Esophagus muscularis mucosa (tissue), 4 donors: ENCODE results near the gene KRTAP20-4. TPM values are rescaled to one million over a fixed set of nuclear protein-coding genes. Genes with fewer than 3 reads are reported as not detected.

ENCODE experiments used
- DNase-seq: peaks from one replicate; pipeline ENCODE4 v3.0.0-alpha.2; 2017; ENCODE audit errors: extremely low spot score
- H3K27ac ChIP-seq, 4 donors: fragments of 200-600 bp; sonication (generic); replicated peaks in 1 of 4; 1 replicate in 3 of 4; 2 replicates in 1 of 4; pipeline ENCODE4 v1.5.1; 2016 to 2019; ENCODE audit warnings: mild to moderate bottlenecking in 1 of 4
- H3K27me3 ChIP-seq, 4 donors: fragments of 200-600 bp; sonication (generic); one replicate each; pipeline versions ENCODE4 v1.5.1 to v1.6.0; 2016 to 2019
- H3K36me3 ChIP-seq, 4 donors: fragments of 200-600 bp; sonication (generic); one replicate each; pipeline ENCODE4 v1.5.1; 2016 to 2019
- H3K4me1 ChIP-seq, 4 donors: fragments of 200-600 bp; sonication (generic); one replicate each; pipeline ENCODE4 v1.5.1; 2016 to 2019
- H3K4me3 ChIP-seq, 4 donors: fragments of 200-600 bp; sonication (generic); 1 replicate in 2 of 4; 2 replicates in 2 of 4; pipeline ENCODE4 v1.5.1; 2016 to 2019; ENCODE audit warnings: mild to moderate bottlenecking in 4 of 4, moderate library complexity in 1 of 4
- H3K9me3 ChIP-seq, 4 donors: fragments of 200-600 bp; sonication (generic); 1 replicate in 3 of 4; 2 replicates in 1 of 4; pipeline ENCODE4 v1.5.1; 2016 to 2019
- EP300 ChIP-seq: sonication (generic); formaldehyde crosslinking; IDR thresholded peaks from one replicate; pipeline ENCODE4 v1.6.1; 2017; ENCODE audit warnings: antibody characterized with exemption
- POLR2A ChIP-seq: fragments of 450-650 bp; IDR thresholded peaks from one replicate; pipeline ENCODE4 v1.6.1; 2017; ENCODE audit warnings: antibody characterized with exemption, moderate library complexity, mild to moderate bottlenecking, low read depth
- POLR2AphosphoS5 ChIP-seq, 2 donors: sonication (generic); formaldehyde crosslinking; IDR thresholded peaks; one replicate each; pipeline ENCODE4 v1.6.1; 2017; ENCODE audit warnings: antibody characterized with exemption in 2 of 2
- WGBS: methylation state at CpG from one replicate; pipeline ENCODE4 v1.1.5; 2018; 5-methylcytosine and 5-hydroxymethylcytosine counted together
- intact Hi-C: fragments of 100-400 bp; cut with DNase I; formaldehyde crosslinking; loops from one replicate; pipeline ENCODE4 v1.15.1; 2023
- total RNA-seq, 4 donors: library from RNA; depleted of rRNA; stranded (reverse); fragments of >200 nt; gene quantifications; one replicate each; pipeline versions ENCODE4 v1.1.0 to v1.2.1, GENCODE V29; 2016
- TF ChIP-seq, protein P1 (sequence below), 3 experiments: fragments of 200-600 bp in 2 of 3; fragments of 450-650 bp in 1 of 3; sonication (generic) in 2 of 3; IDR thresholded peaks; one replicate each; pipeline ENCODE4 v1.5.1; 2017 to 2019; ENCODE audit warnings: antibody characterized with exemption in 3 of 3, mild to moderate bottlenecking in 2 of 3, moderate library complexity in 1 of 3

KRTAP20-4 gene
- total RNA-seq, 4 donors from 2014 or later: not detected

DNA sequence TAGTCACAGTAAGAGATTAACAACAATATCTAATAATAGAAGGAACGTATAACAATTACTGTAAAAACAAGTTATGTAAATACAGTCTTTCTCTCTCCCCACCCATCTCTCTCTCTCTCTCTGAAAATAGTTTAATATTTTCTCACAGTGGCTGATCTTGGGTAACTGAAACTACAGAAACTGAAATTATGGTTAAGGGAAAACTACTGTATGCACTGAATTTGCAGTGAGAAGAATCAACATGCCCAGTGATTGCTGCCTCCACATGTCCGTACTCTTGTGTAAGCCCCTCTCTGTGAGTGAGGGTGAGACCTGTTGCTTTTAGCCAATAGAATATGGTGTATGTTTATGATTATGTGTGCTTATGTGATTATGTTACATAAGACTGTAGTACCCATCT lies 8.3 kb upstream of the KRTAP20-4 start:
- WGBS: 85% methylated on average over 2 of the region's 2 CpGs
- DNase-seq: no peak
- H3K4me3 ChIP-seq: no peak overlapping the region
- H3K27me3 ChIP-seq: no peaks in the 10 kb centered on the region
- no peaks in the 10 kb centered on the region for H3K9me3 ChIP-seq
- intact Hi-C loops: no loop called here
- TF ChIP-seq POLR2AphosphoS5 (IDR thresholded peaks at IDR 0.05) (no peak), EP300 (no peak), POLR2A (no peak)
- TF ChIP-seq, protein P1, sequence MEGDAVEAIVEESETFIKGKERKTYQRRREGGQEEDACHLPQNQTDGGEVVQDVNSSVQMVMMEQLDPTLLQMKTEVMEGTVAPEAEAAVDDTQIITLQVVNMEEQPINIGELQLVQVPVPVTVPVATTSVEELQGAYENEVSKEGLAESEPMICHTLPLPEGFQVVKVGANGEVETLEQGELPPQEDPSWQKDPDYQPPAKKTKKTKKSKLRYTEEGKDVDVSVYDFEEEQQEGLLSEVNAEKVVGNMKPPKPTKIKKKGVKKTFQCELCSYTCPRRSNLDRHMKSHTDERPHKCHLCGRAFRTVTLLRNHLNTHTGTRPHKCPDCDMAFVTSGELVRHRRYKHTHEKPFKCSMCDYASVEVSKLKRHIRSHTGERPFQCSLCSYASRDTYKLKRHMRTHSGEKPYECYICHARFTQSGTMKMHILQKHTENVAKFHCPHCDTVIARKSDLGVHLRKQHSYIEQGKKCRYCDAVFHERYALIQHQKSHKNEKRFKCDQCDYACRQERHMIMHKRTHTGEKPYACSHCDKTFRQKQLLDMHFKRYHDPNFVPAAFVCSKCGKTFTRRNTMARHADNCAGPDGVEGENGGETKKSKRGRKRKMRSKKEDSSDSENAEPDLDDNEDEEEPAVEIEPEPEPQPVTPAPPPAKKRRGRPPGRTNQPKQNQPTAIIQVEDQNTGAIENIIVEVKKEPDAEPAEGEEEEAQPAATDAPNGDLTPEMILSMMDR (IDR thresholded peaks at IDR 0.05): no peak
- no peaks in the 10 kb centered on the region for H3K4me1 ChIP-seq
- no peak overlapping the region for H3K27ac ChIP-seq
- H3K36me3 ChIP-seq: no peaks in the 10 kb centered on the region

DNA sequence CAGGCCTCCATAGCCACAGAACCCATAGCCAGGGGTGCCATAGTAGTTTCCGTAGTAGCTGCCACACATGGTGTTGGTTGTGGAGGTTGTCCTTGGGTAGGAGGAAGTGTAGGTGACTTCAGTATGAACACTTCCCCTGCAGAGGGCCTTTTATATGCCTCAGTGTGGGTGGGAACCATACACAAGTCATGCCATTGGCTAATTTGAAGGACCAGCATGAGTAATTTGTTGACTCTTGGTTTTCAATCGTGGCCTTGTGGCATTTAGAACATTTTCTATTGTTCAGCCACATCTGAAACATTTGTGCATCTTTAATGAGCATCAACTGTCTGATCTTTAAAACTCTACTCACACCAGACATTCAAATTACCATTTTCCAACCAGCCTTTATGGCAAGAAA lies 6.6 kb upstream of the KRTAP20-4 start, which contains the start of gene KRTAP6-1:
KRTAP6-1 (minus strand) TSS at position 95 of the 400 bp plus-strand sequence; CDS start at position 69, 26 bp downstream.
- Histone ChIP-seq H3K27me3 (no peaks in the 10 kb centered on the region), H3K27ac (no peak within 1 kb of the TSS), H3K36me3 (no peaks in the 10 kb centered on the region), H3K4me1 (no peaks in the 10 kb centered on the region), H3K4me3 (no peak within 1 kb of the TSS), H3K9me3 (no peaks in the 10 kb centered on the region)
- DNase-seq: no peak
- no peak for TF ChIP-seq POLR2AphosphoS5 (IDR thresholded peaks at IDR 0.05)
- TF ChIP-seq, protein P1 (IDR thresholded peaks at IDR 0.05): no peak
- no peak for TF ChIP-seq POLR2A
- TF ChIP-seq EP300: no peak
- intact Hi-C loops: no loop called here
- 44% methylated on average over 1 of the region's 2 CpGs for WGBS

DNA sequence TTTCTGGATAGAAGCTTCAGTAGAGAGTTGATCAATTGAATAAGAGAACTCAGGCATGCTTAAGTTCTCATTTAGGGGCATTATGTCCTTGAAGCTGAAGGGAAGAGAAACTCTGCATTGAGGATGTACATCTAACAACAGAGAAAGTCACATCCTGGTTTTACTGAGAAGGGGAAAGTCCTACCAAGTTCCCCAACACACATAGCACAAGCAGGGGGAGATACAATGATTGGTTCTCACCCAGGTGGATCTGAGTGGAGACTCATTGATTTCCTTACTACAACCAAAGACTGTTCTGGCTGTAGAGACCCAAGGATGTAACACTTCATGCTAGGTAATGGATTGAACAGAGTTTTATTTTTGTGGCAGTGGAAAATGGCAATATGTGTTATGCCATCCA lies 5.2 kb upstream of the KRTAP20-4 start:
- no peaks in the 10 kb centered on the region for H3K9me3 ChIP-seq
- intact Hi-C loops: no loop called here

DNA sequence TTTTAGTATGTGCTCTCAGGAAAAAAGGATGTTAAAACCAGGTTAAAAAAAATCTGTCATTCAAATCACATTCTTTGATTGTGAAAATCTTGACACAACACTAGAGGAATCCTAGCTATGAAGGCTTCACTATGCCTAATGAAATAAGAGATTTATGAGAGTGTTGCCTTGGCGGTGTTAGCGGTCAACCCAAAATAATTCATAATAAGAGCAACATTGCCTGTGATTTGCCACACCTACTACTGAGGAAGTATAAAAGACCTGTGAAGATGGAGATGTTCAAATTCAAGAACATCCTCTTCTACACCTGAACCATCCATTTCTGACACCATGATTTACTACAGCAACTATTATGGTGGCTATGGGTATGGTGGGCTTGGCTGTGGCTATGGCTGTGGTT lies 4.3 kb upstream of the KRTAP20-4 start, which contains the start of gene KRTAP20-1:
KRTAP20-1 (plus strand) TSS at position 301 of the 400 bp plus-strand sequence; CDS start at position 331, 30 bp downstream.
- TF ChIP-seq POLR2A (no peak), POLR2AphosphoS5 (IDR thresholded peaks at IDR 0.05) (no peak), EP300 (no peak)
- TF ChIP-seq, protein P1 (IDR thresholded peaks at IDR 0.05): no peak
- no peak within 1 kb of the TSS for H3K27ac ChIP-seq
- intact Hi-C loops: no loop called here
- H3K4me3 ChIP-seq: no peak within 1 kb of the TSS
- WGBS: 82% methylated on average over 2 of the region's 2 CpGs
- H3K36me3 ChIP-seq: no peaks in the 10 kb centered on the region
- H3K27me3 ChIP-seq: no peaks in the 10 kb centered on the region
- no peaks in the 10 kb centered on the region for H3K9me3 ChIP-seq
- no peaks in the 10 kb centered on the region for H3K4me1 ChIP-seq
- DNase-seq: no peak

More for the DNA sequence above, 5.2 kb upstream of the KRTAP20-4 start:
- Histone ChIP-seq H3K36me3 (no peaks in the 10 kb centered on the region), H3K4me1 (no peaks in the 10 kb centered on the region), H3K4me3 (no peak overlapping the region), H3K27me3 (no peaks in the 10 kb centered on the region), H3K27ac (no peak overlapping the region)
- TF ChIP-seq EP300 (no peak), POLR2A (no peak), POLR2AphosphoS5 (IDR thresholded peaks at IDR 0.05) (no peak)
- TF ChIP-seq, protein P1 (IDR thresholded peaks at IDR 0.05): no peak
- DNase-seq: no peak

DNA sequence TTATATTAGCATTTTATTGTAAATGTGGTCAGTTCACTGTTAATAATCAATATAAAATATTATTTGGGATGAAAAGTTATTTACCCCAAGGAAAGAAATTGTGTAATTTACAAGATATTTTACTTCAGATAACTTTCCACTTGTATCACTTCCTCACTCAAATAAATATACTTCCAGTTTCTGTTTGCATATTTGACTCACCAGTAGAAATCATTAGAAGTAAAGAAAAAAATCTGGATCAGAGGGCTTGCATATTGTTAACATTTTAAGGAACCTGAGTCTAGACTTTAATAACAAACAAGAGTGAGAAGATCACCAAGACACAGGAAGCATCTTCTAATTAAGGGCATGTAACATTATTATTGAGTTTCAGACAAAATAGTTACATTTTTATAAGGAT lies 347 bp upstream of the KRTAP20-4 start:
- Histone ChIP-seq H3K27me3 (no peaks in the 10 kb centered on the region), H3K4me3 (no peak overlapping the region), H3K36me3 (no peaks in the 10 kb centered on the region), H3K27ac (no peak overlapping the region), H3K9me3 (no peaks in the 10 kb centered on the region), H3K4me1 (no peaks in the 10 kb centered on the region)
- DNase-seq: no peak
- intact Hi-C loops: no loop called here
- no peak for TF ChIP-seq EP300
- no peak for TF ChIP-seq POLR2AphosphoS5 (IDR thresholded peaks at IDR 0.05)
- TF ChIP-seq, protein P1 (IDR thresholded peaks at IDR 0.05): no peak
- TF ChIP-seq POLR2A: no peak
